HG02870 (cell line): ENCODE measurements around the gene OPTC.
"Not testable (repeated sequence)": the region's sequence is repeated elsewhere in the genome, so short reads cannot be mapped to it uniquely, and the experiment has no call there.

Source experiments
- ATAC-seq: cut with Tn5 transposase; IDR thresholded peaks from one replicate; pipeline ENCODE4 v1.9.1; 2021; ENCODE audit warnings: mild to moderate bottlenecking, moderate library complexity; ENCODE audit not compliant: unreplicated experiment

The OPTC gene

GRCh38 chr1:203516184-203516583 lies 22.2 kb downstream of the OPTC start:
- no peak for ATAC-seq

- ATAC-seq: no peak
Measured at GRCh38 chr1:203516906-203517305, 23.0 kb downstream of the OPTC start.

GRCh38 chr1:203517426-203518110 lies 23.6 kb downstream of the OPTC start:
- ATAC-seq: no peak

- ATAC-seq: not testable (repeated sequence)
Measured at GRCh38 chr1:203518139-203518538, 24.2 kb downstream of the OPTC start.

- no peak for ATAC-seq
Measured at GRCh38 chr1:203518541-203518940, 24.6 kb downstream of the OPTC start.

- no peak for ATAC-seq
Measured at GRCh38 chr1:203519053-203519840, 25.3 kb downstream of the OPTC start.

GRCh38 chr1:203519896-203520295 lies 25.9 kb downstream of the OPTC start:
- ATAC-seq: no peak

GRCh38 chr1:203520315-203520714 lies 26.4 kb downstream of the OPTC start:
- no peak for ATAC-seq

- ATAC-seq: no peak
Measured at GRCh38 chr1:203521074-203521794, 27.3 kb downstream of the OPTC start.

- no peak for ATAC-seq
Measured at GRCh38 chr1:203521812-203522211, 27.9 kb downstream of the OPTC start.

- ATAC-seq: no peak
Measured at GRCh38 chr1:203522237-203522636, 28.3 kb downstream of the OPTC start.

- ATAC-seq: no peak
Measured at GRCh38 chr1:203523667-203524066, 29.7 kb downstream of the OPTC start.

- no peak for ATAC-seq
Measured at GRCh38 chr1:203524152-203524551, 30.2 kb downstream of the OPTC start.

- ATAC-seq: no peak
Measured at GRCh38 chr1:203524824-203525223, 30.9 kb downstream of the OPTC start.

GRCh38 chr1:203525685-203526084 lies 31.7 kb downstream of the OPTC start:
- no peak for ATAC-seq

- ATAC-seq: no peak
Measured at GRCh38 chr1:203526130-203526529, 32.2 kb downstream of the OPTC start.

- no peak for ATAC-seq
Measured at GRCh38 chr1:203526572-203526971, 32.6 kb downstream of the OPTC start.

GRCh38 chr1:203527013-203527412 lies 33.1 kb downstream of the OPTC start:
- no peak for ATAC-seq

- ATAC-seq: no peak
Measured at GRCh38 chr1:203528063-203528462, 34.1 kb downstream of the OPTC start.

- no peak for ATAC-seq
Measured at GRCh38 chr1:203528976-203529835, 35.3 kb downstream of the OPTC start.

GRCh38 chr1:203531063-203531462 lies 37.1 kb downstream of the OPTC start:
- no peak for ATAC-seq
